Activated CD4-positive, alpha-beta T cell treated with anti-CD3 and anti-CD28 coated beads, Interleukin-2, amount 50 U/mL, for 1 hour (primary cell): ENCODE measurements around the gene TNFRSF25.

ENCODE experiments used
- DNase-seq: peaks from one replicate; pipeline ENCODE4 v3.0.0-alpha.2; 2020

Gene TNFRSF25

DNA sequence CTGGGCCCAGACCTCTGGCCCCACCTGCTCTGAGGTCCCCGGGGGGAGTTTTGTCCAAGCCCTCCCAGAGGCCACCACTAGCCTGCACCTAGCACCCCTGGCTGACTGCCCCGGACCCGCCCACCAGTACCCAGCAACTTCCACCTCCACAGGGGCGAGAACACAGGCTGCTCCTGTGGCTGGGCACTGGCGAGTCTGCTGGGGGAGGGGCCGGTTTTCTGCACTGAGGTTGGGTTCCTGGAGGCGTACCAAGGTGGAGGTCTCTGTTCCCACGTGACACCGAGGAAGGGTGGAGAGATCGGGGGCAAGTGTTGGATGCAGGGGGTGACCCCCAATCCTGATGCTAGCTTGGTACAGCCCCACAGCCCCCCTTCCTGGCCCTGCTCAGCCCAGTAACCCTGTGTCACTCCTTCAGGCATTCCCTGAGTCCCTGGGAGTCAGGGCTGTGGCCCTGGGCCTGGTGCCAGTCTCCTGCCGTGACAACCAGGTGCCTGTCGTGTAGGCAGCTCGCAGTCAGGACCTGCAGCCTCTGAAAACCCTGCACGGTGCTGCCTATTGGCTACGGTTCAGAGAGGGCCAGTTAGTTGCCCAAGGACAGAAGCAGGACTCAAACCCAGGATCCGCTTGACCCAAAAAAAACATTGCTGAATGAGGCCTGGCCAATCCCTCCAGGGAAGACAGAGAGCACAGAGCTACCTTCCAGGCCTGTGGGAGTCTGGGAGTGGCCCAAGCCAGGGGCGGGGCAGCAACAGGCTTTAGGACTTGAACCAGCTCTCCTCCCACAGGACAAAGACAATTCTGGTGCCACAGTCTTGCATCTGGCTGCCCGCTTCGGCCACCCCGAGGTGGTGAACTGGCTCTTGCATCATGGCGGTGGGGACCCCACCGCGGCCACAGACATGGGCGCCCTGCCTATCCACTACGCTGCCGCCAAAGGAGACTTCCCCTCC, 38.3 kb downstream of the TNFRSF25 start:
- no peak for DNase-seq

DNA sequence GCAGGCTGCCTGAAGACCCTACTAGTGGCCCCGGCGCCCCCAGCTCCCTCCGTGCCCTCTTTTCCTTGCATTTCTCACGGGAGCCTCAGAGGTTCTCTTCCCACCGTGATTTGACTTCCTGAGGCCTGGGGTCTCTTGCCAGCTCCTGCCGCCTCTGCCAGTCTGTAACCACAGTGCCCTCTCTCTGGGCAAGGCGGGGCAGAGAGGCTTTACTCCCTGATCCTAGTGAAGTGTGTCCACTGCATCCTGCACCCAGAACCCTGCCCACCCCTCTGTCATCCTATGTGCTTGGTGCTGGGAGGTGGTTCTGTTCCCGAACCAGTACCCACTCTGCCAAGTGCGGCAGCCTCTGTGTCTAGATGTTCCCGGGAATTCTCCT, 39.0 kb downstream of the TNFRSF25 start:
- DNase-seq: no peak

DNA sequence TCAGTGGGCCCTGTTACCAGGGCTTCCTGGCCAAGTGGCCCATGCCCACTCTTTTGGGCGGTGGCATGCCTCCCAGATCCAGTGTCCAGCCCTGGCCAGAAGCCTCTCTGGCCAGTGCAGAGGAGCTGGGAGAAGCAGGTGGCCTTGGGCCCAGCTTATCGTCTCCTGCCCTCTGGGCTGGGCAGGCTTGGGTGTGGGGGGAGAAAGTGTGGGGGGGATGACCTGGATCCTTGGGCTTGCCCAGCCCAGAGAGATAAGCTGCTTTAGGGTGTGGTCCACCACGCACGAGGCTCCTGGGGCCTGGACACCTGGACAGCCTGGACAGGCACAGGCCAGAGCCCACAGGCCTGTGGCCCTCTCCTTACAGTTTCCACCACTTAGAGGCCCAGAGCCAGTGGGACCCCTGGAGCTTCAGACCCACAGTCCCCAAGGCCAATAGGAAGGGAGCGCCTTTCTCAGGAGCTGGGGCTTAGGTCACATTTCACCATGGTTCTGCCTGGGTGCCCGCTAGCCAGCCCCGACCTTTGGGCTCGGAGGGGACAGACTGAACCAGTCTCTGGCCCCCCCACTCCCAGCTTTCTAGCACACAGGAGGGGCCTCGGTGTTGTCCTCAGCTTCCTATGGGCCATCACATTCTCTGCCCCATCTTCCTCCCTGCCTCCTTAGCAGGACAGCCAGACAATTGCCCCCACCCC, 39.5 kb downstream of the TNFRSF25 start:
- DNase-seq: no peak

DNA sequence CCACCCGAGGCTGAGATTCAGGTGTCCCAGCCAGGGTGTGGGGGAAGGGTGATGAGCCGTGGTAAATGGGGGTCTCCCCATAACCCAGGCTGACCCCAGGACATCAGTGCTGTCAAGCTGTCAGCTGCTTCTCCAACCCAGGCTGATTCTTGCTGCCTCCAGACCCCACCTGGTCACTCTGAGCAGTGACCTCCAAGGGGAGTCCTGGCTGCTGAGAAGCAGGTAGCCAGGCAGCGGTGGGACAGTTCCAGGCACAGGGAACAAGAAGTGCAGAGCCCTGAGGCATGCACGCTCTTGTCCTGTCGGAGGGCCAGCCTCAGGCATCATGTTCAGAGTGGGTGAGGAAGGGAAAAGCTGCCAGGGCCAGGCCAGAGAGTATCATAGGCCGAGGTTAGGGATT, 40.3 kb downstream of the TNFRSF25 start:
- no peak for DNase-seq

DNA sequence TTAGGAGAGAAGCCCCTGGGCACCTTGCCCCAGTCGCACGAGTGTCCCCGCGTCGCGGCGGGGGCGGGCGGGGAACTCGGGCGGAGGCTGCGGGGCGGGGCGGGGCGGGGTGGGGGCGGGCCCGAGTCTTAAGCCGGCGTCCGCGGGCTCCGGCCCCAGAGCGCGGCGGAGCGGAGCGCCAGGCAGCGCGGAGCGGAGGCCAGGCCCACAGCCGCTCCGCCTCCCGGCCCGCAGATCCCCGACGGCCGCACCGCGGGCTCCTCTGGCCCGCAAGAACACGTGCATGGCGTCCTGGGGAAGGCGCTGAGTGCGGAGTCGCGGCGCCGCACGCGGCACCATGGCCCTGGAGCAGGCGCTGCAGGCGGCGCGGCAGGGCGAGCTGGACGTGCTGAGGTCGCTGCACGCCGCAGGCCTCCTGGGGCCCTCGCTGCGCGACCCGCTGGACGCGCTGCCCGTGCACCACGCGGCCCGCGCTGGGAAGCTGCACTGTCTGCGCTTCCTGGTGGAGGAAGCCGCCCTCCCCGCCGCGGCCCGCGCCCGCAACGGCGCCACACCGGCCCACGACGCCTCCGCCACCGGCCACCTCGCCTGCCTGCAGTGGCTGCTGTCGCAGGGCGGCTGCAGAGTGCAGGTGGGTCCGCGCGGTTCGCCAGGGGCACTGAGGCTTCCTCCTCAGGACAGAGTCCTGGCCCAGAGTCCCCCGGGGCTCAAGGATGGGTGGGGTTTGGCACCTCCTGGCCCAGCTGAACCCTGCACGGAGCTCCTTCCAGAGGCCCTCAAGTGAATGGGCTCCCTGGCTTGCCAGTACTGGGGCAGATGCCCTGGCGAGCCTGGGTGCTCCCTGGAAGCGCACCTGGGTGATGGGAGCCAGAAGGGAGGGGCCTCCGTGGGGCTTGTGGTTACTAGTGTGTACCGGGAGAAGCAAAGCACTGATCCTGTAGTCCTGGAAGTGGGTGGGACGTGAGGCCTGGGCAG, 41.1 kb downstream of the TNFRSF25 start, which contains the start of gene ESPN:
Gene ESPN, plus strand, starts transcription at position 158 of the 975 bp plus-strand sequence. Its CDS starts 180 bp downstream, at position 338.
- no peak for DNase-seq

DNA sequence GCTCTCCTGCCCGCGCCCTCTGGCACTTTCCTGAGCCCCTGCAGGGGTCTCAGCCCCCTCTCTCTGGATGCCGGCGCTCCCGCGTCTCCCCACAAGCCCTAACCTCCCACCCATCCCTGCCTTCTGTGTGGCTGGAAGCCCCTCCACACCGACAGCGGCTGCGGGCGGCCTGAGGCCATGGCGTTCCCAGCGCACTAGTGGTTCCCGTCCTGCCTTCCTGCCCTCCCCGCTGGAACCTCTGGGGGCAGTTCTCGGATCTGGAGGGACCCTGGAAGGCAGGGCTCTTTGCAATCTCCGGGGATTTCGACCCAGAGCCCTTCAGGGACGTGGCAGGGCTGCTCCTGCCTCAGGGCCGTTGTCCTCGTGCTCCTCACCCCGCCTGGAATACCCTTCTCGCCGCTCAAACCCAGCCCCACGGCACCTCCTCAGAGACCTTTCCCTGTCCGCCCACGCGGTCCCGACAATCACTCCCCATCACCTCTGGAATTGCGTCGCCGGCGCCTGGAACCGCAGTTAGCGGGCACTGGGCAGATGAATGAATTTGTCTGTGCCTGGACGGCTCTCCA, 41.9 kb downstream of the TNFRSF25 start:
- no peak for DNase-seq

DNA sequence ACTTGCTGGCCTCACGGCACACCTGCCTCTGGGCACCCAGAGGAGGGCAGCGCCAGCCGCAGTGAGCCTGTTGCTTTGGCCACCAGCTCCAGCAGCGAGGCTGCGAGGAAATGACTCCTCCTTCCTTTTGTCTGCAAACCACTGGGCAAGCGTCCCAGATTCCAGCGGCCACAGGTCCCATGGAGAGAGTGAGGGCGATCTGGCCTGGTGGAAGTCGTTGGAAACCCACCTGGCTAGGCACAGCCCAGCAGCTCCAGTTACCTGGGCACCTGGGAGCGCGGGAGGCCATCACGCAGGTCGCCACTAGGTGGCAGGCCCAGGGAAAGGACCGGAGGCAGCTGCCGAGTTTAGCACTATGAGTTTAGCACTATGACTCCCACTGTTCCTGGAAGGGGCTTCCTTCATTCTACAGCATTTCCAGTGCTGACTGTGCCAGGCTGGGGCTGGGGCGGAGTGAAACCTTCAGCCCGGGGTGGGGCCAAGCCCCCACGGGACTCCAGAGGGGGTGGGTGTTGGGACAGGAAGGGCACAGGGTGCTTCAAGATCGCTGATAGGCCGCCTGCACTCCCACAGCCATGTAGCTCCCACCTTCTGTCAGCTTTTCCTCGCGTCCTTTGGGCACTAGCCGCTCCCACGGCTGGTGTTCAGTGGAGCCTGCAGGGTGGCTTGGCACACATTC, 42.5 kb downstream of the TNFRSF25 start:
- DNase-seq: peak; percentile 75

DNA sequence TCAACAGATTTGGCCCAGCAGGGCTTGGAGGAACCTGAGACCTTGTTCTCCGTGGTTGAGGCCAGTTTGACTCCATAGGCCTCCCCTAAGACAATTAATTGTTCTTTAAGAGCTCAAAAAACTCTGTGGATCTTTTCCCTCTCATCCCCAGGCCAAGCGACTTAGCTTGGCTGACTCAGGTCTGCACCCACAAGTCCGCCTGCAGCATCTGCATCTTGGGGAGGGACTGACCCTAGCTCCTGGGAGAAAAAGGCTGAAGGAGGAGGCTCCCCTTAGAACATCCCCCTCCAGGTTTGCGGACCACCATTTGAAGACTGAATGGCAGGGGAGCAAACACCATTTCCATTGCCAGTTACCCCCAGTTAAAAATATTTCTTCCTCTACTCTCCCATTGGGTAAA, 44.7 kb downstream of the TNFRSF25 start:
- DNase-seq: no peak

DNA sequence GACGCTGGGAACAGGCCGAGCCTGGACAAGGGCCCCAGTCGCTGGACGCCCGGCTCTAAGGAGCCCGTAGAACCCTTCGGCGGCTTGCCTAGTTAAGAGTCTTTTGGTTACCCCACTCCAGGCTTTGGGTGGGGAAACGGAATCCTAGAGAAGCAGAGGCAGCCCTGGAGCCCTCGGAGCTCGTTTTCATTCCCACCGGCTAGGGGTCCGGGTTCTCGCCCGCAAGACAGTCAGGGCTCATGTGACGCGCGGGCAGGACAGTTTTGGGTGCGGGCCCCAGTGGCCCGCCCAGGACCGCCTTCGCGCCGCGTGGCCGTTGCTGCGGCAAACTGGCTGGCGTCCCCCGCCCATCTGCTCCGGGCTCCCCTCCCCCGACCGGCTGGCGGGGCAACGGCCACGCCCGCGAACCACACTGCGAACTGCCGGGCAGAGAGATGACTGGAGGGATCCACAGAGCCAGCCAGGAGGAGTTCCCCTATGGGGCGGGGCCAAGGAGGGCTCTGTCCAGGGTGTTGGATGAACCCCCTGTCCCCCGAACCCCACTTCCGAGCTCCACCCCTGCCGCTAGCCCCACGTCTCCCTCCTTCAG, 45.4 kb downstream of the TNFRSF25 start:
- no peak for DNase-seq

DNA sequence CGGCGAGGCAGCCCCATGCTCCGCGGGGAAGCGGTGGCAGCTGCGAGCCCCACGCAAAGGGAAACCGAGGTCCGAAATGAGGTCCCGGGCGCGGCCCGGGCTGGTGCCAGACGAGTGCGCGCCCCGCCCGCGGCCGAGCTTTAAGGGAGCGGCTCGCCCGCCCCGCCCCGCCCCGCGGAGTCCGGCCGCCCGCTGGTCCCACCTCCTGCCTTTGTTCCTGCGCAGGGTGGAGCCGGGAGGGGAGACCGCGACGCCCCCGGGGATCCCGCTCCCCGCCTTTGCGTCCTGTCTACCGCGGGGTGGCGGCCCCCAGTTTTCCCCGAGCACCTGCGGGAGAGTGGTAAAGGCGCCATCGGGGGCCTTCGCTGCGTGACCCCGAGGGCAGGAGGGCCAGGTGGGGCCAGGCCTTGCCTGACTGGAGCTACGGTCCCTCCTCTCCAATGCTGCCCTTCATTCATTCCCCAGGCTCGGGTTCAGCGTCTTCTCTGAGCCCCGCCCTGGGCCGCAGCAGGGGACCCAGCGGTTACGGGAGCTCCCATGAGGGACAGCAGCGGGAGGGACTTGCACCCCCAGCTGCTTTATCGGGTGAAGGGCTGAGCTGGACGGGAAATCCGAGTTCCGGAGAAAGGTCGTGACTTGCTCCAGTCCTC, 46.0 kb downstream of the TNFRSF25 start, which contains the start of gene HES2:
Gene HES2, minus strand, starts transcription at position 116 of the 650 bp plus-strand sequence. Its CDS starts 99 bp downstream, at position 17.
- DNase-seq: no peak

DNA sequence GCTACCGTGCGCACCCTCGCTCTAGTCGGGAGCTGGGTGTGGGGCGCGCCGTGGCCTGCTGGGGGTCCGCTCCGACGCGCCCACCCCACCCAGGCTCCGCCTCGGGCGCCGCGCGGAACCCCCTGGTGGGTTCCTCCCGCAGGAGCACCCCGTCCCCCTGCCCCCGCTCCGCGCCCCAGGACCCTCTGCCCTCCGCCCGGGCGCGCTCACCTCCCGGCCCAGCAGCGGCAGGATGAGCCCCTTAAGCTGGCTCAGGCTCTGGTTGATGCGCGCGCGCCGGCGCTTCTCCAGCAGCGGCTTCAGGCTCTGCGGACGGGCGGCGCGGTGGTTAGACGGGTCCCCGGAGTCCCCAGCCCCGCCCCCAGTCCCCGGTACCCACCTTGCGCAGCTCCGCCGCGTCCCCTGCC, 46.6 kb downstream of the TNFRSF25 start:
- DNase-seq: no peak

DNA sequence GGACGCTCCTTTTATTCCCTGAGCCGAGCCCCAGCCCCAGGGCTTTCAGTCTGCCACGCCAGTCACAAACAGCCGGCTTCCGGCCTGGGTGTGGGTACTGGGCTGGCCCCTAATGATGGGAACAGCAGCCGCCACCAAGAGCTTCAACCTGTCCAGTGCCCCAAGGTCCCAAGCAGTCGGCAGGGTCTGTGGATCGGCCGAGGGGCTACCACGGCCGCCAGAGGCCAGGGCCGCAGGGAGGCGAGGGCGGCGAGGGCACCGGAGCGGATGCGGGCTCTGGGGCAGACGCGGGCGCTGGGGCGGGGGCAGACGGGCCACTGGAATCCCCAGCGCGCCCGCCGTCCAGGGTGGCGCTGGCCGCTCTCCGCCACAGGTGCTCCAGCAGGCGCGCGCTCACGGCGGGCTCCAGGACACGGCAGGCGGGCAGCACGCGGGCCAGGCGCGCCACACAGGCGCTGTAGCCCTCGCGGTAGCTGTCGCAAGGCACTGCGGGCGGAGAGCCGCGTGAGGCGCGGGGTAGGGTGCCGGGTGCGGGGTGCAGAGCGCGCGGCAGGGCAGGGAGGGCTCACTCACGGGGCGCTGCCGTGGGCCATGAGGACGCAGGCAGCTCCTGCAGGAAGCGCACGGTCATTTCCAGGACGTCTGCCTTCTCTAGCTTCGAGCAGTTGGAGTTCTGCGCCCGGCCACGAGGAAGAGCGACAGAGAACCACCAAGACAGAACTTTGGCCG, 47.1 kb downstream of the TNFRSF25 start:
- no peak for DNase-seq

DNA sequence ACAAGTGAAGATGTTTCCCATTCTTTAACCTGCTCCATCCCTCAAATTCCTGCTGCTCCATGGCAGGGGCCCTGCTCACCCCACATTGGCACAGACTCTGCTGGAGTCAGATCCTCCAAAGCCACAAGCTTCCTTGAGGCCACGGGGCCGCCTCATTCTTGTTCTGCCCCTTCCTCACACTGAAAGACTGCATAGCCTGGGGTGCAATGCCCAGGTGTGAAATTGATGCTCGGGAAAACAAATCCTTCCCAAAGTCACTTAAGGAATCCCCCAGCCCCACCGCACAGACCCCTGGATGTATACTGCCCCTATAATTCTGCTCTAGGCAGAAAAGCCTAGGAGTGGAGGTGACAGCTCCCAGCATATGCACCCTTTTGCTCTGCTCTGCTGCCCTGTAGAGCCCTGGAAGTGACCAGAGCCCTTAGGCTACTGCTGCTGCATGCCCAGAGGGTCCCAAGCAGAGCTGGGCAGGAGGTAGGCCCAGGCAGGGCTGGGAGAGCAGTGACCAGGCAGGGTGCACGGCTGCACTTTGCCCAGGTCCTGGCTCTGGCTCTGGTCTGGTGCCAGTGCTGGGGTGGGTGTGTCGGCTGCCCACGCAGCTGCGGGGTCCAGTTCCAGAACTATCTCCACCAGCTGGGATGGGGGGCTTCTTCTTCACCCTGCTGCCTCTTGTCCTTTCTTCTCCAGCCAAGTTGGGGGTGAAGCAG, 47.9 kb downstream of the TNFRSF25 start:
- DNase-seq: no peak

DNA sequence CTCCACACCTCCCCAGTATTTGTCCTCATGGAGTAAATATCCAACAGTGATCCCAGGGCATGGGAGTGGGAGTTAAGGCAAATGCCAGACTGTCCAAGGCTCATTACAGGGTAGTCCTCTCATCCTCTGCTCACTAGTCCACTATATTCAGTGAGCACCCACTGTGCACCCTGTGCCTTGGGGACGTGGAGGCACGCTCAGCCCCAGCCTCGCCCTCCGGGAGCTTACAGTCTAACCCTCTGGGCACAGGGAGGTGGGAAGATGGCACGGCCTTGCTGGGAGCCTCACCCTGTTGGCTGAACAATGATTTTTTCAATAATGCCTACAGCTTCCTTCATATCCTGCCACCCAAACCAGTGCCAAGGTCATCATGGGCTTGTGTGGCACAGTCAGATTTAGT, 49.1 kb downstream of the TNFRSF25 start:
- no peak for DNase-seq

DNA sequence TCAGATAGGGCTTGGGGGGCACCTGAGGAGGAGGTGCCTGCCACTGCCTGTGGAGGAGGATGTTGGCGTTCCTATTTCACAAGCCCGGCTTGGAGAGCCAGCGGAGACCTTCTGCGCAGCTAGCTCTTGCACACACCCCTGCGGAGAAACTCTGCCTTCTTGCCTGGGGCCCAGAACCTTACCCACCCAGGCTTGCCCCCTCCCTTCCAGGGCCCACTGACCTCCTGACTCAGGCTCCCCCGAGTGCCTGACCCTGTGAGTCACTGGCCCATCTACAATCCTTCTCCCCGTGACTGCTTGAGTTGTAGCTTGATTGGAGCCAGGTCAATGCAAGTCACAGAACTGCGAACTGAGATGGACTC, 49.7 kb downstream of the TNFRSF25 start:
- DNase-seq: no peak

DNA sequence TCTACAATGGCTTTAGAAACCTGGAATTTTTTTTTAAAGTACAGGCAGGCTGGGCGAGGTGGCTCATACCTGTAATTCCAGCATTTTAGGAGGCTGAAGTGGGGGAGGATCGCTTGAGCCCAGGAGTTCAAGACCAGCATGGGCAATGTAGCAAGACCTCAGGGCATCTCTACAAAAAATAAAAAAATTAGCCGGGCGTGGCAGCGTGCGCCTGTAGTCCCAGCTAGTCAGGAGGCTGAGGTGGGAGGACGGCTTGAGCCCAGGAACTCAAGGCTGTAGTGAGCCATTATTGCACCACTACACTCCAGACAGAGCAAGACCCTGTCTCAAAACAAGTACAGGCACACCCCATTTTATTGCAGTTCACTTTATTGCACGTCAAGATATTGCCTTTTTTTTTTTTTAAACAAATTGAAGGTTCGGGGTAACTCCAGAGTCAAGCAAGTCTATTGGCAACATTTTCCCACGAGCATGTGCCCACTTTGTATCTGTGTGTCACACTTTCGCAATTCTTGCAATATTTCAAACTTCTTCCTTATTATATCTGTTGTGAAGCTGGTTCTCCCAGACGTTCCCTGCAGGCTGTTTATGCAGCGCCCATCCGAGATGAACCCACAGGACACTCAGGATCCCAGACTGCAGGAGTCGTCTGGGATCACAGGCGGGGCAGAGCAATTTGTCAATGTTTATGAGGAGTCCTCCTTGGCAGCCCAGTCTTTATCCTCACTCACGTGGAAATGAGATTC, 50.9 kb downstream of the TNFRSF25 start:
- DNase-seq: no peak

DNA sequence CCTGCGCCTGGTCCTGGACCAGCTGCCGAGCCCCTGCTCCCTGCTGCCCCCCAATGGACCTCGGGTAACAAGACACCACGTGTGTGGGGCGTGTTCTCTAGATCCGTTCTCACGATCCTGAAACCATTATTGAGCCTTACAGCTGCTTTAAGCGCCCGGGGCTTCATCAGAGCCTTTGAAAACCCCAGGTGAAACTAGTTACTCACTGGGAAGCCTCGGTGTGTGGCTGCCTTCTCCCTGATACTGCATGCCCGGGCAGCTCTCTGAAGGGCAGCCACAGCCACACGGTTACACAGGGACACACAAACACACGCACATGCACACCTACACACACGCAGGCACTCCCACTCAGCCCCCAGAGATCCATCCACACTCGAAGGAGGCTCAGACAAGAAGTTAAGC, 51.5 kb downstream of the TNFRSF25 start:
- peak; percentile 42 for DNase-seq

DNA sequence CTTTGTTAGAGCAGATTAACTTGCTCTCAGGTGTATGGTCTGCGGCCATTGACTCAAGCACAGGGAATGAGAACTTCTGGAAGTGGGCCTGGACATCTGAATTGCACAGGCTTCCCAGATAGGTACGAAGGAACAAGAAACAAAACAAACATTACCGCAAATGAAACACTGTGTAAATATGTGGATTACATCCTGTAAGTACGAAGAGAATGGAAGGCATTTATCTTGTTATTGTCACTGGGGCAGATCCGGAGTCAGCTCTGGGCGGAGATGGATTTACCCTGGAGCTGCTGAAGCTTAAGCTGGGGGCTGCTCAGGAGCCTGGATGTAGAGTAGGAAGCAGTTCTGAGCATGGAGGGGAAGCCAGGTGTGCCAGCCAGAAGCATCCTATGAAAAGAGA, 53.1 kb downstream of the TNFRSF25 start:
- DNase-seq: no peak
